ENCODE data around the gene GRIK1. TPM values are rescaled to one million over a fixed set of nuclear protein-coding genes. Genes with fewer than 3 reads are reported as not detected.

Gene GRIK1
- polyA plus RNA-seq, 2 donors, result 0.01 to 0.02 TPM

- no peaks in the 10 kb centered on the region for H3K9me3 ChIP-seq (ENCODE audit: control insufficient read depth in 2 of 2, insufficient read depth in 1 of 2, low read depth in 1 of 2, low read length in 1 of 2)
- no peaks in the 10 kb centered on the region for H3K36me3 ChIP-seq (ENCODE audit: control insufficient read depth in 2 of 2, insufficient read depth in 2 of 2, low read length in 1 of 2)
- no peak overlapping the region for H3K27ac ChIP-seq (ENCODE audit: low read depth in 2 of 2, low read length in 1 of 2)
- no peaks in the 10 kb centered on the region for H3K27me3 ChIP-seq (ENCODE audit: control insufficient read depth in 1 of 2, insufficient read depth in 2 of 2, low read length in 2 of 2)
- no peak overlapping the region for H3K4me3 ChIP-seq (ENCODE audit: low read depth in 1 of 2, low read length in 2 of 2)
- no peaks in the 10 kb centered on the region for H3K4me1 ChIP-seq (ENCODE audit: control insufficient read depth in 2 of 2, insufficient read depth in 2 of 2, low read length in 1 of 2)
- WGBS, 2 donors, result 50 to 52% methylated on average over 4 of the region's 4 CpGs
Measured at GRCh38 chr21:29676395-29676794, 263.4 kb downstream of the GRIK1 start.

- Histone ChIP-seq H3K4me1 (ENCODE audit: control insufficient read depth in 2 of 2, insufficient read depth in 2 of 2, low read length in 1 of 2) (no peaks in the 10 kb centered on the region), H3K9me3 (ENCODE audit: control insufficient read depth in 2 of 2, insufficient read depth in 1 of 2, low read depth in 1 of 2, low read length in 1 of 2) (no peaks in the 10 kb centered on the region), H3K4me3 (ENCODE audit: low read depth in 1 of 2, low read length in 2 of 2) (no peak overlapping the region), H3K27me3 (ENCODE audit: control insufficient read depth in 1 of 2, insufficient read depth in 2 of 2, low read length in 2 of 2) (no peaks in the 10 kb centered on the region), H3K27ac (ENCODE audit: low read depth in 2 of 2, low read length in 1 of 2) (no peak overlapping the region), H3K36me3 (ENCODE audit: control insufficient read depth in 2 of 2, insufficient read depth in 2 of 2, low read length in 1 of 2) (no peaks in the 10 kb centered on the region)
- WGBS, 2 donors, result 78 to 85% methylated on average over 1 of the region's 1 CpG
Measured at GRCh38 chr21:29675451-29675850, 264.3 kb downstream of the GRIK1 start.

GRCh38 chr21:29674343-29674742, 265.5 kb downstream of the GRIK1 start:
- H3K4me1 ChIP-seq (ENCODE audit: control insufficient read depth in 2 of 2, insufficient read depth in 2 of 2, low read length in 1 of 2), result no peaks in the 10 kb centered on the region
- WGBS, 2 donors, result 81 to 83% methylated on average over 3 of the region's 3 CpGs
- no peaks in the 10 kb centered on the region for H3K9me3 ChIP-seq (ENCODE audit: control insufficient read depth in 2 of 2, insufficient read depth in 1 of 2, low read depth in 1 of 2, low read length in 1 of 2)
- H3K36me3 ChIP-seq (ENCODE audit: control insufficient read depth in 2 of 2, insufficient read depth in 2 of 2, low read length in 1 of 2), result no peaks in the 10 kb centered on the region
- peaks cover 0 to 4% of the 10 kb centered on the region in 2 donors for H3K27me3 ChIP-seq (ENCODE audit: control insufficient read depth in 1 of 2, insufficient read depth in 2 of 2, low read length in 2 of 2)
- no peak overlapping the region for H3K27ac ChIP-seq (ENCODE audit: low read depth in 2 of 2, low read length in 1 of 2)
- no peak overlapping the region for H3K4me3 ChIP-seq (ENCODE audit: low read depth in 1 of 2, low read length in 2 of 2)

GRCh38 chr21:29673096-29673610, 266.6 kb downstream of the GRIK1 start:
- H3K9me3 ChIP-seq (ENCODE audit: control insufficient read depth in 2 of 2, insufficient read depth in 1 of 2, low read depth in 1 of 2, low read length in 1 of 2), result no peaks in the 10 kb centered on the region
- WGBS, 2 donors, result 64 to 68% methylated on average over 6 of the region's 6 CpGs
- no peak overlapping the region for H3K27ac ChIP-seq (ENCODE audit: low read depth in 2 of 2, low read length in 1 of 2)
- no peaks in the 10 kb centered on the region for H3K4me1 ChIP-seq (ENCODE audit: control insufficient read depth in 2 of 2, insufficient read depth in 2 of 2, low read length in 1 of 2)
- no peak overlapping the region for H3K4me3 ChIP-seq (ENCODE audit: low read depth in 1 of 2, low read length in 2 of 2)
- no peaks in the 10 kb centered on the region for H3K36me3 ChIP-seq (ENCODE audit: control insufficient read depth in 2 of 2, insufficient read depth in 2 of 2, low read length in 1 of 2)
- peaks cover 0 to 4% of the 10 kb centered on the region in 2 donors for H3K27me3 ChIP-seq (ENCODE audit: control insufficient read depth in 1 of 2, insufficient read depth in 2 of 2, low read length in 2 of 2)

- Histone ChIP-seq H3K4me1 (ENCODE audit: control insufficient read depth in 2 of 2, insufficient read depth in 2 of 2, low read length in 1 of 2) (no peaks in the 10 kb centered on the region), H3K4me3 (ENCODE audit: low read depth in 1 of 2, low read length in 2 of 2) (no peak overlapping the region), H3K27me3 (ENCODE audit: control insufficient read depth in 1 of 2, insufficient read depth in 2 of 2, low read length in 2 of 2) (peaks cover 0 to 4% of the 10 kb centered on the region in 2 donors), H3K27ac (ENCODE audit: low read depth in 2 of 2, low read length in 1 of 2) (no peak overlapping the region), H3K9me3 (ENCODE audit: control insufficient read depth in 2 of 2, insufficient read depth in 1 of 2, low read depth in 1 of 2, low read length in 1 of 2) (no peaks in the 10 kb centered on the region), H3K36me3 (ENCODE audit: control insufficient read depth in 2 of 2, insufficient read depth in 2 of 2, low read length in 1 of 2) (no peaks in the 10 kb centered on the region)
- WGBS, 2 donors, result 81 to 83% methylated on average over 4 of the region's 4 CpGs
Measured at GRCh38 chr21:29671728-29672127, 268.1 kb downstream of the GRIK1 start.

GRCh38 chr21:29670228-29670627, 269.6 kb downstream of the GRIK1 start:
- Histone ChIP-seq H3K36me3 (ENCODE audit: control insufficient read depth in 2 of 2, insufficient read depth in 2 of 2, low read length in 1 of 2) (no peaks in the 10 kb centered on the region), H3K27me3 (ENCODE audit: control insufficient read depth in 1 of 2, insufficient read depth in 2 of 2, low read length in 2 of 2) (peaks cover 0 to 4% of the 10 kb centered on the region in 2 donors), H3K9me3 (ENCODE audit: control insufficient read depth in 2 of 2, insufficient read depth in 1 of 2, low read depth in 1 of 2, low read length in 1 of 2) (no peaks in the 10 kb centered on the region), H3K4me1 (ENCODE audit: control insufficient read depth in 2 of 2, insufficient read depth in 2 of 2, low read length in 1 of 2) (no peaks in the 10 kb centered on the region), H3K4me3 (ENCODE audit: low read depth in 1 of 2, low read length in 2 of 2) (no peak overlapping the region), H3K27ac (ENCODE audit: low read depth in 2 of 2, low read length in 1 of 2) (no peak overlapping the region)
- WGBS, 2 donors, result 85 to 93% methylated on average over 2 of the region's 2 CpGs

- WGBS, 2 donors, result 70 to 74% methylated on average over 2 of the region's 2 CpGs
- no peak overlapping the region for H3K27ac ChIP-seq (ENCODE audit: low read depth in 2 of 2, low read length in 1 of 2)
- peaks cover 0 to 4% of the 10 kb centered on the region in 2 donors for H3K27me3 ChIP-seq (ENCODE audit: control insufficient read depth in 1 of 2, insufficient read depth in 2 of 2, low read length in 2 of 2)
- H3K9me3 ChIP-seq (ENCODE audit: control insufficient read depth in 2 of 2, insufficient read depth in 1 of 2, low read depth in 1 of 2, low read length in 1 of 2), result no peaks in the 10 kb centered on the region
- H3K4me3 ChIP-seq (ENCODE audit: low read depth in 1 of 2, low read length in 2 of 2), result no peak overlapping the region
- H3K36me3 ChIP-seq (ENCODE audit: control insufficient read depth in 2 of 2, insufficient read depth in 2 of 2, low read length in 1 of 2), result no peaks in the 10 kb centered on the region
- no peaks in the 10 kb centered on the region for H3K4me1 ChIP-seq (ENCODE audit: control insufficient read depth in 2 of 2, insufficient read depth in 2 of 2, low read length in 1 of 2)
Measured at GRCh38 chr21:29669416-29669815, 270.4 kb downstream of the GRIK1 start.

- Histone ChIP-seq H3K36me3 (ENCODE audit: control insufficient read depth in 2 of 2, insufficient read depth in 2 of 2, low read length in 1 of 2) (no peaks in the 10 kb centered on the region), H3K9me3 (ENCODE audit: control insufficient read depth in 2 of 2, insufficient read depth in 1 of 2, low read depth in 1 of 2, low read length in 1 of 2) (no peaks in the 10 kb centered on the region), H3K4me1 (ENCODE audit: control insufficient read depth in 2 of 2, insufficient read depth in 2 of 2, low read length in 1 of 2) (no peaks in the 10 kb centered on the region), H3K4me3 (ENCODE audit: low read depth in 1 of 2, low read length in 2 of 2) (no peak overlapping the region), H3K27me3 (ENCODE audit: control insufficient read depth in 1 of 2, insufficient read depth in 2 of 2, low read length in 2 of 2) (peaks cover 0 to 4% of the 10 kb centered on the region in 2 donors), H3K27ac (ENCODE audit: low read depth in 2 of 2, low read length in 1 of 2) (no peak overlapping the region)
- WGBS, 2 donors, result 79 to 81% methylated on average over 3 of the region's 3 CpGs
Measured at GRCh38 chr21:29667651-29668050, 272.1 kb downstream of the GRIK1 start.

GRCh38 chr21:29664615-29665014, 275.2 kb downstream of the GRIK1 start:
- Histone ChIP-seq H3K27me3 (ENCODE audit: control insufficient read depth in 1 of 2, insufficient read depth in 2 of 2, low read length in 2 of 2) (no peaks in the 10 kb centered on the region), H3K9me3 (ENCODE audit: control insufficient read depth in 2 of 2, insufficient read depth in 1 of 2, low read depth in 1 of 2, low read length in 1 of 2) (no peaks in the 10 kb centered on the region), H3K36me3 (ENCODE audit: control insufficient read depth in 2 of 2, insufficient read depth in 2 of 2, low read length in 1 of 2) (no peaks in the 10 kb centered on the region), H3K4me1 (ENCODE audit: control insufficient read depth in 2 of 2, insufficient read depth in 2 of 2, low read length in 1 of 2) (no peaks in the 10 kb centered on the region), H3K4me3 (ENCODE audit: low read depth in 1 of 2, low read length in 2 of 2) (no peak overlapping the region), H3K27ac (ENCODE audit: low read depth in 2 of 2, low read length in 1 of 2) (no peak overlapping the region)
- WGBS, 2 donors, result 63 to 66% methylated on average over 1 of the region's 1 CpG

GRCh38 chr21:29661672-29662442, 277.9 kb downstream of the GRIK1 start:
- H3K27ac ChIP-seq (ENCODE audit: low read depth in 2 of 2, low read length in 1 of 2), result no peak overlapping the region
- H3K36me3 ChIP-seq (ENCODE audit: control insufficient read depth in 2 of 2, insufficient read depth in 2 of 2, low read length in 1 of 2), result no peaks in the 10 kb centered on the region
- no peak overlapping the region for H3K4me3 ChIP-seq (ENCODE audit: low read depth in 1 of 2, low read length in 2 of 2)
- 81 to 82% methylated on average over 3 of the region's 3 CpGs for WGBS, 2 donors
- H3K4me1 ChIP-seq (ENCODE audit: control insufficient read depth in 2 of 2, insufficient read depth in 2 of 2, low read length in 1 of 2), result no peaks in the 10 kb centered on the region
- H3K9me3 ChIP-seq (ENCODE audit: control insufficient read depth in 2 of 2, insufficient read depth in 1 of 2, low read depth in 1 of 2, low read length in 1 of 2), result no peaks in the 10 kb centered on the region
- no peaks in the 10 kb centered on the region for H3K27me3 ChIP-seq (ENCODE audit: control insufficient read depth in 1 of 2, insufficient read depth in 2 of 2, low read length in 2 of 2)
